ENCODE measurements around the gene TMEM203.

Gene TMEM203

DNA sequence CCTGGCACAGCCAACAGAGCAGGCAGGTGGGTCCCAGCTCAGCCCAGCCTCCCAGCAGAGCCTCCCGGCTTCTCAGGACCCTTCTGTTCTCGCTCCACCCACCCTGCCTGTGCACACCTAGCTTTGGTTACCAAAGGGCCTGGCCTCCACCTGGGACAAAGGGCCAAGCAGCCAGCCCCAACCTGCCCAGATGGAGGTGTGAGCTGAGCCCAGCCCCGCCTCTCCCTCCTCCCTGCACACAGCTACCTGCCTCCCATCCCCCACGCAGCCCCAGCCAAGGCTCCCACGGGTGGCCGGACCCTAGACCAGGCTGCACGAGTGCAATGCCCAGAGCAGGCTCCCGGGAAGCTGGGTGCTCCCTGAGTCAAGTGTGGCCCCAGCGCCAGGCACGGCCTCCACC lies 10.5 kb downstream of the TMEM203 start:
- DNase-seq (ENCODE audit: insufficient read length, low spot score) (no peak), FAIRE-seq (no peak)
- no peak for TF ChIP-seq POLR2A (IDR thresholded peaks at IDR 0.05; ENCODE audit: low read depth, low read length)

DNA sequence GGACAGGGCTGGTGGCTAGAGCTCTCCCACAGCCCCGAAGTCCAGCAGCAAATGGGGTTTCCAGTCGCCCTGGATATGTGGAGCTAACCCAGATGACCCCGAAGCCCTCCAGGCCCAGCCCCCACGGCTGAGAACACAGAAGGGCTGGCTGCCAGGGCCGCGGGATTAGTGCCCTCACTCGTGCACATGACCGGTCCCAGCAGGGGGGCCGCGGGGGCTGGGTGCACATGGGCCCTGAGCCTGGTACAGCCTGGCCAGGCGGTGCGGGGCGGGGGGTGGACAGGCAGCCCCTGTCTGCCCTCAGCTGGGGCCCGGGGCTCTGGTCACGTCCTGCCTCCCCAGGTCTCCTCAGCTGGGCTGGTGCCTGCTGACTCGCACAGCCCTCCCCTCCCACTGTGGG lies 11.1 kb downstream of the TMEM203 start:
- no peak for TF ChIP-seq POLR2A (IDR thresholded peaks at IDR 0.05; ENCODE audit: low read depth, low read length)
- no peak for FAIRE-seq
- DNase-seq (ENCODE audit: insufficient read length, low spot score) = no peak

DNA sequence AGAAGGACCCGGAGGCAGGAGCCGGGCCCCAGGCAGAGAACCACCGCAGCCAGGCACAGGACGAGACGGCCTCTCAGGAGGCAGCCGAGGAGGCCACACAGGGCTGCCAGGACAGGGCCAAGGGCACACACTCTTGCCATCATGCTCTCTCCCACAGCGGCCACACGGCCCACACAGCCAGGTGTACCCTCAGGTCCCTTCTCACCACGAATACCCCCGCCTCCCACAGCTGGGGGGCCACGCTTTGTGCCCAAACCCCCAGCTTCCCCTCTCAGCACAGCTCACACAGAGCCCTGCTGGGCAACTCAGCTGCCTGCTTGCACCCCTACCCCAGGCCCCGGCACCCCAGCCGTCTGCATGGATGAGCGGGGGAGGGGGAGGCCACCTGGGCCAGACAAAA lies 11.7 kb downstream of the TMEM203 start:
- DNase-seq (ENCODE audit: insufficient read length, low spot score) (no peak), FAIRE-seq (no peak)
- TF ChIP-seq POLR2A (IDR thresholded peaks at IDR 0.05; ENCODE audit: low read depth, low read length) = no peak

DNA sequence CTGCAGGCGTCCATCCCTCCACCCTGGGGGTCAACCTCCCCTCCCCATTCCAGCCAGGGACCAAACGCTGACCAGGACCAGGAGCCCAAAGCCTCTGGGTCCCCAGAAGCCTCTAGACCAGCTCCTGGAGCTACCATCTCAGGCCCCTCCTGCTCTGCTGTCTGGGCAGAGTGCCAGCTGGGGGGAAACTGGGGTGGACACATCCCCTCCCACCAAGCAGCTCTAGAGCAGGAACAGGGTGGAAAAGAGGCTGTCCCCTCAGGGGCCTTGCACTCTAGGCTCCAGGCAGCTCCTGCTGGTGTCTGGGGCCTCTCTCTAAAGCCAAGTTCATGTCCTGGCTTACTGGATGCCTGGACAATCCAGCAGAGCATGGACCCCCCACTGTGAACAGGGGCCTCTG lies 12.6 kb downstream of the TMEM203 start:
- no peak for TF ChIP-seq POLR2A (IDR thresholded peaks at IDR 0.05; ENCODE audit: low read depth, low read length)
- DNase-seq (ENCODE audit: insufficient read length, low spot score) (no peak), FAIRE-seq (no peak)

DNA sequence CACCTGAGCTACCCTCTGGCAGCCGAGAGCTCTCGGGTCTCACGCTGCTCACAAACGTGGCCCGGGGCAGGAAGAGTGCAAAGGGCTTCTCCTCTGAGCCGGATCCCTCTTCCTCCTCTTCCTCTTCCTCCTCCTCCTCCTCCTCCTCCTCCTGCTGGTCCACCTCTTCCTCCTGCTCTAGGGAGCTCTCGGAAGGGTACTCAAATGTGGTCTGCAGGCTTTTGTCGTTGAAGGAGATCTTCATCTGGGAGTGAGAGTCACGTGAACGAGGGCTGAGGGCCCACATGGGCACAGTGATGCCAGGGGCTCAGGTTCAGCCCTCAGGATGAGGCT lies 13.0 kb downstream of the TMEM203 start:
- DNase-seq (ENCODE audit: insufficient read length, low spot score) (no peak), FAIRE-seq (no peak)
- TF ChIP-seq POLR2A (IDR thresholded peaks at IDR 0.05; ENCODE audit: low read depth, low read length) = no peak

DNA sequence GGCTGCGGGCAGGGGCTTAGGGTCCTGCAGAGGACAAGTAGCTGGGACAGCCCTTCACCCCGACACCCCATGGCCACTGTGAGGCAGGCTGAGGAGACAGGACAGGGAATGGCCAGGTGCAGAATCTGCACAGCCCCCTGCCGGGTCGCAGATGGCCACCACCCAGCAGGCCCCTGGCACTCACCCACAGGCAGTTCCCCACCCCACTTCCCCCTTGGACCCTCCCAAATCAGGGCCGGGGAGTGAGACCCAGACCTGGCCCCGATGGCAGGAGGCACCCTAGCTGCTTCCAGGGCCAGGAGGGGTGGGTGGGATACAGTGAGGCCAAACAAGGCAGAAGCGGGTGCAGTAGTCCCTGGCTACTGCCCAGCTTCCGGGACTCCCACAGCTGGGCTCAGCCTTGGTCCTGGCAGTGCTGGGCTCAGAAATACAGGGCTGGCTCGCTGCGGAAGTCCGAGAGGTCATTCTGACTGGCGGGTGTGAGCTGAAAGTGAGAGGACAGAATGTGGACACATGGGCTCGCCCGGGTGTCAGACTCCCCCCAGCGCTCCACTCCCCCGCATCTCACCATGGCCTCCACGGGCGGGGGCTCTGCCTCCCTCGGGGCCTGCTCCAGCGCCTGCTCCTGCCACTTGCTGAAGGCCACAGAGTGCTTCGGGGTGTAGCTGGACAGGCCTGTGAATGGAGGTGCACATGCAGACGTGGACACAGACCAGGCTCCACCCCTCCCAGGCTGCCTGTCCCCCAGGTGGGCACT lies 13.6 kb downstream of the TMEM203 start:
- no peak for TF ChIP-seq POLR2A (IDR thresholded peaks at IDR 0.05; ENCODE audit: low read depth, low read length)
- DNase-seq (ENCODE audit: insufficient read length, low spot score) = no peak
- FAIRE-seq = no peak

DNA sequence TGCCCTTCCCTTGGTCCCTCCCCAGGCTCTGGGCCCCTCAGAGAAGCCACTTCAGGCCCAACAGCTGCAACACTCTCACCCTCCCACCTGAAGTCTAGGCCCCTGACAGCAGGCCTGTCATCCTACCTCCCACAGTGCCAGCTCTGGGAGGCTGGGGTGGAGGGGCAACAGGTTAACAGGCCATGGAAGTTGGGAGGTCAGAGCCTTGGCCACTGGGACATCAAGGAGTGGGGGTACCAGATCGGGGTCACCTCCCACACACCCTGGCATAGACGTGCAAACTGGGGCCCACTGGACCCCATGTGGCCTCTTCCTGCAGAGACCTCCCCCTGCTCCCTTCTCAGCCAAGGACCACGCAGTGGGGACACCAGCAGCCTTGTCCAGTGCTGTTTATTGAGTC lies 14.2 kb downstream of the TMEM203 start:
- no peak for FAIRE-seq
- DNase-seq (ENCODE audit: insufficient read length, low spot score) = no peak
- no peak for TF ChIP-seq POLR2A (IDR thresholded peaks at IDR 0.05; ENCODE audit: low read depth, low read length)

DNA sequence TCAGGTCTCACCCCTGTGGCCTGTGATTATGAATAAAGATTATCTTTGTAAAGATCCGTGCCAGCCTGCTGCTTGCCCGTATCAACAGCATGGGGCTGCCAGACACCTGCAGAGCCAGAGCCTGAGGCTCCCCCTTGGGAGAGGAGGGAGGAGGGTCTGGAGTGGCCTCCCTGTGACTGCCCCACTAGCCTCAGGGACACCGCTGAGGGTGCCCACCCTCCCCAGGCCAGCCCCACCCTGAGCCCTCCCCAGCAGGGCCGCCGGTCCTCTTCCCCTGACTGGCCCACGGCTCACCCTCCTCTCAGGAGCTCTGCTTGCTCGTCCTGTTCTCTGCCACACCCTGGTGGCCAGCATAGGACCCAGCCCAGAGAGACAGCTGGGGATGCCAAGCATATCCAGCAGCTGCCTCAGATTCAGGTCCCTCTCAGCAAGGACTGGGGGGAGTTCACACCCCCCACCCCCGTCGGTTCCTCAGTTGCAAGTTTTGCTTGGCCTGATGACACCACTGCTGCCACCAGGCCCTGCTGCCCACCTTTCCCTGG lies 15.1 kb downstream of the TMEM203 start:
- DNase-seq (ENCODE audit: insufficient read length, low spot score) (no peak), FAIRE-seq (no peak)
- TF ChIP-seq POLR2A (IDR thresholded peaks at IDR 0.05; ENCODE audit: low read depth, low read length) = no peak

DNA sequence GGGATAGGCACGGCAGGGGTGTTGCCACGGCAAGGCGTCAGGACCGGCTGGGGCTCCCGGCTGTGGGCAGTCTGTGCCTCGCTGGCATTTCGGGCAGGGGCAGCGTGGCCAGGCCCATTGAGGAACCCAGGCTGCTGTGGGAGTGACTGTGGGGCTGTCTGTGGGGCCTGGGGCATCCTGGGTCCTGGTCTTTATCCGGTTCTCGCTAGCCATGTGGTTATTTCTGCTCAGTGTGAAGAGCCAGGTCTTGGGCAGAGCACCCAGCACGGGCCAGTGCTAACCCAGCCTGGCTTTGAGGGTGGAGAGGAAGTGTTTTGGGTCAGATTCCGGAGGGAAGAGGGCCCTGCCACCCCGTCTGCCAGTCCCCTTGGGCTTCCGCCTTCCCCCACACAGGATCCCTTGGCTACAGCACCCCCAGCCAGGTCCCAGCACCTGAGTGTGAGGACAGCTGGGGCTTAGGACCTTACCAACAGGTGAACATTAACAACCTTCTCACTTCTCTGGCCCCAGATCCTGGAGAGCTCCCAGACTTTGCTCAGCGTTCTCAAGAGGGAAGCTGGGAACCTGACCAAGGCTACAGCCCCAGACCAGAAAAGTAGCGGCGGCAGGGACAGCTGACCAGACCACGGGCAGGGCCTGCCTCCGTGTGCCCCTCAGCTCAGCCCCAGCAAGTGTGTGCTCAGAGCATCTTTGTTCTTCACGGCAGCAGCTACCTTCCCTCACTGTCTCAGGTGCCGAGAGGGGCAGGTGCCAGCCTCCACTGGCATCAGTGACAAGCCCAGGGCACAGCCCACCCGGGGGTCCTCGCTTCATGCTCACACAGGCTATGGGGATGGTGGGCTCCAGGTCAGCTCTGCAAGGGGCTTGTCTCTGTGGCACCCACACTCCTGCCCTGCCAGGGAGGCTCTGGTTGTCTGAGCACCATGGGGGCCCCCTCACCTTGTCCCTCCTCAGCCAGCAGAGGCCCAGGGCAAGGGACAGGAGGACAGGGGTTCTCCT lies 15.9 kb downstream of the TMEM203 start:
- FAIRE-seq (no peak), DNase-seq (ENCODE audit: insufficient read length, low spot score) (no peak)
- TF ChIP-seq POLR2A (IDR thresholded peaks at IDR 0.05; ENCODE audit: low read depth, low read length) = no peak

DNA sequence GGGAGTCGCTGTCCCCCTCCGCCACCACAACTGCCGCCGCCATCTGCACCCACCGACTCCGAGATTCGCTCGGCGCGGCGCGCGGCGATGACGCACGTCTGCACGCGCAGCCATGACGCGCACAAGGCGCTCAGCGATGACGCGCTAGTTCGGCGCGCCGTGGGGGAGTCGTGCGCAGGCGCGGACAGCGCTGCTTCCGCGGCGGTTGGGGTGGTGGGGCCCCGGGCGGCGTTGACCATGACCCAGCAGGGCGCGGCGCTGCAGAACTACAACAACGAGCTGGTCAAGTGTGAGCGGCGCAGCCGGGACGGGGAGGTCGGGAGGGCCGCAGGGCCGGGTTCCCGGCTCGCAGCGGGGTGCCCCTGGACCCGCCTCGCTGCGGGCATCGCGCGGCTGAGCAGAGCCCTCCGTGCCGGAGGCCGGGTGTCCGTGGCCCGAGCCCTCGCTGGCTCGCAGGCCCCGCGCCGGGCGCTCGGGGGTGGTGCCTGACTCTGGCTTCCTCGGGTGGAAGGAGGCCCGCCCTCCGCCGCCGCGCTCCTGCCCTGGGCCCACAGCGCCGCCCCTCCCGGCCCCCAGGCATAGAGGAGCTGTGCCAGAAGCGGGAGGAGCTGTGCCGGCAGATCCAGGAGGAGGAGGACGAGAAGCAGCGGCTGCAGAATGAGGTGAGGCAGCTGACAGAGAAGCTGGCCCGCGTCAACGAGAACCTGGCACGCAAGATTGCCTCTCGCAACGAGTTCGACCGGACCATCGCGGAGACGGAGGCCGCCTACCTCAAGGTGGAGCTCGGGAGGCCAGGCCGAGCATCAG lies 16.8 kb downstream of the TMEM203 start, which contains the start of the genes ANAPC2 and SSNA1:
Gene ANAPC2, minus strand, starts transcription at position 71 of the 807 bp plus-strand sequence. Its CDS starts 28 bp downstream, at position 43.
Gene SSNA1, plus strand, starts transcription at position 187 of the 807 bp plus-strand sequence. Its CDS starts 51 bp downstream, at position 238.
- DNase-seq (ENCODE audit: insufficient read length, low spot score) (peak; percentile 99), FAIRE-seq (peak; percentile 15)
- peak; percentile 84 for TF ChIP-seq POLR2A (IDR thresholded peaks at IDR 0.05; ENCODE audit: low read depth, low read length)

DNA sequence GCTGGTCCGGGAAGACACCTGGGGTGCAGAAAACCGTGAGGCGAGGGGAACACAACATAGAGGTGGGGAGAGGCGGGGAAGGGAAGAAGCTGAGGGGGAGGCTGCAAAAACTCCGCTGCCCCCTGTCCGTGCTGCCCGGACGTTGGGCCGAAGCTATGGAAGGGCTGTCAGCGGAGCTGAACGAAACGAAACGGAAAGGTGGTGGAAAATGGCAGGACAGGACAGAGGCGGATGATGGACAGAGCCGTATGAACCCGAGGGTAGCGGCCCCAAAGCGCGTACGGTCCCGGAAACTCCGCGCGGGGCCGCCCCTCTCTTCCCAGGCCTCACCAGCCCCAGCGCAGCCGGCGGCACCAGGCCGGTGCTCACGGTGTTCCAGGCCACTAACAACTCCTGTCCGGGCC lies 17.4 kb downstream of the TMEM203 start:
- FAIRE-seq = no peak
- no peak for TF ChIP-seq POLR2A (IDR thresholded peaks at IDR 0.05; ENCODE audit: low read depth, low read length)
- no peak for DNase-seq (ENCODE audit: insufficient read length, low spot score)

DNA sequence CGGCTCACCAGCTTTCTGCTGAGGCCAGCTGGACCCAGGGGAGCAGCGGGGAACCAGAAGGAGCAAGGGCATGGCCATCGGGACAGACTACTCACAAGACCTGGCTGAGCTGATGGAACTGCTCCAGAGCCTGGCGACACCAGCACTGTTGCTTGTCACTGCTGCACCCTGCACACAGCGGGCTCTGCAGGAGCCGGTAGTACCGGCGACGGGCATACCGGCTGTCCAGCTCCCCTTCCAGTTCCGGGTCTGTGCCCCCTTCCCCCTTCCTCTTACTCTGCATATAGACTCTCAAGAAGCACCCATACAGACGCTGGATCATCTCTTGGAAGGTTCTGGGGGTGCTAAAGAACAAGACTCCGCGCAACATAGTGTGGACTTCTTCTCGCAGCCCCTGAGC lies 18.1 kb downstream of the TMEM203 start:
- TF ChIP-seq POLR2A (IDR thresholded peaks at IDR 0.05; ENCODE audit: low read depth, low read length) = no peak
- no peak for FAIRE-seq

DNA sequence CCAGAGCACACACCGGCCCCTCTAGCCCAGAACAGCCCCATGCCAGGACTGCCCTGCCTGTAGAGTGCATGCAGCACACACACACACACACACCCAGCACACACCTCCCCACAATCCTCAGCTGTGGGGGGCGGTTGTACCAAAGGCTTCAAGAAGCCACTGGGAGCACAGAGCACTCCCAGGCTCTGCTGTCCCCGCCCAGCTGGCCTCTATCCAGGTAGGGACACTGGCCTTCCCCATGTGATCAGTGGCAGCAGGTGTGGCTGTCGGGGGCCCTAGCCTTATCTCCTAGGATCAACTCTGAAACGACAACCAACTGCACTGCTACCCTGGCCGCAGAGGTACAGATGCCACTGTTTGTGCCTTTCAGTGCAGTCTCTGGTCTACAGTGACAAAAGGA lies 19.1 kb downstream of the TMEM203 start:
- no peak for TF ChIP-seq POLR2A (IDR thresholded peaks at IDR 0.05; ENCODE audit: low read depth, low read length)
- FAIRE-seq = no peak

More for the DNA sequence above, 18.1 kb downstream of the TMEM203 start:
- no peak for DNase-seq (ENCODE audit: insufficient read length, low spot score)

More for the DNA sequence above, 19.1 kb downstream of the TMEM203 start:
- DNase-seq (ENCODE audit: insufficient read length, low spot score) = no peak
